GM19239 (cell line): ENCODE data around the gene PAF1.

ENCODE experiments used
- DNase-seq: peaks from one replicate; pipeline ENCODE4 v3.0.0; 2011; ENCODE audit warnings: low spot score; ENCODE audit not compliant: insufficient read length
- FAIRE-seq: peaks from 2 replicates; lab custom pipeline; 2011; peaks lifted over from hg19 to GRCh38; lab: Jason Lieb, UNC

Gene PAF1

GRCh38 chr19:39417463-39418181 lies 26.7 kb upstream of the PAF1 start:
- DNase-seq (no peak), FAIRE-seq (no peak)

GRCh38 chr19:39416152-39417120 lies 25.5 kb upstream of the PAF1 start:
- FAIRE-seq, result no peak

GRCh38 chr19:39415111-39416046 lies 24.5 kb upstream of the PAF1 start:
- no peak for FAIRE-seq
- DNase-seq, result no peak

More at GRCh38 chr19:39416152-39417120, 25.5 kb upstream of the PAF1 start:
- peak; percentile 2 for DNase-seq

- FAIRE-seq, result no peak
- no peak for DNase-seq
Measured at GRCh38 chr19:39413911-39414608, 23.2 kb upstream of the PAF1 start.

GRCh38 chr19:39413272-39413910 lies 22.5 kb upstream of the PAF1 start:
- no peak for DNase-seq
- no peak for FAIRE-seq

- FAIRE-seq, result peak; percentile 73
- no peak for DNase-seq
Measured at GRCh38 chr19:39412867-39413271, 22.0 kb upstream of the PAF1 start.

GRCh38 chr19:39412100-39412866 lies 21.4 kb upstream of the PAF1 start, which contains the start of gene PLEKHG2:
PLEKHG2 (plus strand) TSS chr19:39412669; CDS start chr19:39414087, 1,418 bp downstream.
- DNase-seq (peak; percentile 94), FAIRE-seq (no peak)

GRCh38 chr19:39411832-39412099 lies 20.9 kb upstream of the PAF1 start:
- FAIRE-seq (peak; percentile 98), DNase-seq (no peak)

- peak; percentile 93 for FAIRE-seq
Measured at GRCh38 chr19:39411081-39411831, 20.4 kb upstream of the PAF1 start.

GRCh38 chr19:39410831-39411080 lies 19.9 kb upstream of the PAF1 start:
- FAIRE-seq, result no peak
- DNase-seq, result no peak

More at GRCh38 chr19:39411081-39411831, 20.4 kb upstream of the PAF1 start:
- no peak for DNase-seq

- DNase-seq (no peak), FAIRE-seq (peak; percentile 95)
Measured at GRCh38 chr19:39410017-39410830, 19.3 kb upstream of the PAF1 start.

- DNase-seq (no peak), FAIRE-seq (peak; percentile 40)
Measured at GRCh38 chr19:39409208-39410016, 18.5 kb upstream of the PAF1 start.

GRCh38 chr19:39408392-39409207 lies 17.7 kb upstream of the PAF1 start:
- DNase-seq (no peak), FAIRE-seq (no peak)

GRCh38 chr19:39407660-39408391 lies 16.9 kb upstream of the PAF1 start:
- DNase-seq (no peak), FAIRE-seq (no peak)

GRCh38 chr19:39407410-39407659 lies 16.4 kb upstream of the PAF1 start:
- DNase-seq, result no peak
- peak; percentile 40 for FAIRE-seq
